VCaP (cell line): Measurements from ENCODE around the gene ATP11A.

Experiments used
- H3K27ac ChIP-seq: fragments of 450-650 bp; 2 replicates; pipeline ENCODE4 v1.5.1; 2017
- CTCF ChIP-seq: fragments of 450-650 bp; conservative IDR thresholded peaks from 2 replicates; pipeline ENCODE4 v1.5.1; 2017; ENCODE audit warnings: mild to moderate bottlenecking, moderate library complexity

ATP11A gene

GRCh38 chr13:112753833-112754232, 64.0 kb downstream of the ATP11A start:
- H3K27ac ChIP-seq: no peak overlapping the region
- no peak for TF ChIP-seq CTCF

GRCh38 chr13:112754281-112755025, 64.6 kb downstream of the ATP11A start:
- no peak overlapping the region for H3K27ac ChIP-seq
- TF ChIP-seq CTCF: no peak

- no peak for TF ChIP-seq CTCF
- no peak overlapping the region for H3K27ac ChIP-seq
Observed at GRCh38 chr13:112755331-112755730, 65.5 kb downstream of the ATP11A start.

- no peak overlapping the region for H3K27ac ChIP-seq
Observed at GRCh38 chr13:112756081-112756480, 66.2 kb downstream of the ATP11A start.

GRCh38 chr13:112756511-112756966, 66.7 kb downstream of the ATP11A start:
- TF ChIP-seq CTCF: no peak
- H3K27ac ChIP-seq: no peak overlapping the region

More at GRCh38 chr13:112756081-112756480, 66.2 kb downstream of the ATP11A start:
- no peak for TF ChIP-seq CTCF

GRCh38 chr13:112756967-112757758, 67.3 kb downstream of the ATP11A start:
- H3K27ac ChIP-seq: no peak overlapping the region
- no peak for TF ChIP-seq CTCF

GRCh38 chr13:112757759-112758086, 67.9 kb downstream of the ATP11A start:
- no peak overlapping the region for H3K27ac ChIP-seq
- no peak for TF ChIP-seq CTCF
